CD4-positive, alpha-beta T cell treated with Interleukin-6 at 100 ng/mL for 8 hours (primary cell): ENCODE results near the gene CELF2.

Experiments
- DNase-seq: peaks from one replicate; pipeline ENCODE4 v3.0.0-alpha.2; 2020; ENCODE audit warnings: mixed read lengths, low spot score

The CELF2 gene

DNA sequence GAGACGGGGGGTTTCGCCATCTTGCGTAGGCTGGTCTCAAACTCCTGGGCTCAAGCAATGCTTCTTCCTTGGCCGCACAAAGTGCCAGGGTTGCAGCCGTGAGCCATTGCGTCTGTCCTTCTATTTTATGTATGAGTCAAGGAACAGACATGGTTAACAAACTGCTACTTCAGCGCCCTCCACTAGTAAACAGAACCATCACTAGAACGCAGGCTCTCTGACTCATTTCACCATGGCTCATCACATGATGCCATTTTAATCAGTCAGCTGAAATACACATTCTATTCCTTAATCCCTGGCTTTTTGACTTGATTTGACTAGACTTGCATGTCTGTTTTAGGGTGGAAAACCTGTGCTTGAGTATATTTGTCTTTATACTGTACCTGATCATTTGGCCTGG, 41.3 kb downstream of the CELF2 start:
- no peak for DNase-seq

DNA sequence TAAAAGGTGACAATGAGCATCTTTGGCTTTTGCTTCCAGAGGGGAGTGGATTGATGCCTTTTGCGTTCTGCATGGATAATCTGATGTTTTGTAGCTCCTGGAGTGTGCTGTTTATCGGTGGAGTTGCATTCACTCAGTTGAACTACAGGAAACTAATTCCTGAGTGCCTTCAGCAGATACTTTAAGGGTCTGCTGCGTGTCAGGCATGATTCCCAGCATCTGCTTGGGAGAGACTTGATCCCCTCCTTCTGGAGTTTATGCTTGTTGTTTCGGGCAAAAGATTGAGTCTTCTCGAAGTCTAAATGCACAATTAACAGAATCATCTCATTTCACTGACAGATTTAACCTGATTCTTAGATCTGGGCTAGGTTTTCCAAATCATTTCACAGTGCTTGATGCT, 46.2 kb downstream of the CELF2 start:
- DNase-seq, result no peak

DNA sequence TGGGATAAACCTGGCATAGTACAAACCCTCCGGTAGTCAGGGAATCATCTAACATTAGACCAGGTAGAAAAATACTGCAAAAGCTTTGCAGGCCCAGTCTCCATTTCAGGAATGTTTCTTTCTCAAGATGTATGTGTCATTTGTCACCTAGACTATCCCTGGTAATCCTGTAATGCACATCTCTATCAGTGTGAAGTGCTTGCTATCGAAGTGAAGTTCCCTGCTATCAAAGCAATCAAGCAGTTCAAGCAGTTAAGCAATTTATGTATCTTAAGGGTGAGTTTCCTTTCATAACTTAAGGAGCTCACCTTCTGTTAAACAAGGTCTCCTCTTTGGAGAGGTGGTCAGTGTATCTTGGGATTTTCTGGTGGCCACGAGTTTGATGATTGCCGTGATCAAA, 47.2 kb downstream of the CELF2 start:
- no peak for DNase-seq

DNA sequence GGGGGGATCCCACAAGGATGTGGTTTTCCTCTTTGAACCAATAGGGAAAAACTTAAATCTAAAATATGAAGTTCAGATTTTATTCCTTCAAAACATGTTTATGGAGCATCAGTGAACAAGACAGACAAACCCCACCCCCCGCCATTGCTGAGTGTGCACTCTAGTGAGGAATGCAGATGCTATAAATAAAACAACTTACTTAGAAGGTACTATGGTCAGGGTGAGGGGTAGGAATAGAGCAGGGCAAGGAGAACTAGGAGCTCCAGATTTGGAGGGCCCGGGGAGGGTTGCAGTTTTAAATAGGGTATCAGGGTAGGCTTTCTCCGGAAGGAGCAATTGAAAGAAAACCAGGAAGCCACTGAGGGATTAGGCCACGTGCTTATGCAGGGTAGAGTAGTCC, 47.9 kb downstream of the CELF2 start:
- DNase-seq, result no peak

DNA sequence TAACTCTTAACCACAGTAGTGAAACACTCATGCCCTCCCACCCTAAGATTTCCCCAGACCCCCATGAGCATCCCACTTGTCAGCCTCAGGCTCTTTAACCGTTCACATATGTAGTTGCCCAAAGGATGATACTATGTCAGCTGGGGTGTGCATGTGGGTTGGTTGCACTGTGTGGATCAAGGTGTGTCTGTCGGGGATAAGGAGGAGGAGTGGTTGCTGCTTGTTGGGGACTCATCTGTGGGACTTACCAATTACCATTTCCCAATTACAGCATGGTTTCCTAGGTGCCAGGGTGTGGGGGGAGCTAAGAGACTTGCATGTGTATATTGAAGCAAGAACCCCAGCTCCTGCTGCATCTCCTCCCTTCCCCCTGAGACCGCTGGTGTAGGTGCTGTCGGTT, 48.8 kb downstream of the CELF2 start:
- no peak for DNase-seq

DNA sequence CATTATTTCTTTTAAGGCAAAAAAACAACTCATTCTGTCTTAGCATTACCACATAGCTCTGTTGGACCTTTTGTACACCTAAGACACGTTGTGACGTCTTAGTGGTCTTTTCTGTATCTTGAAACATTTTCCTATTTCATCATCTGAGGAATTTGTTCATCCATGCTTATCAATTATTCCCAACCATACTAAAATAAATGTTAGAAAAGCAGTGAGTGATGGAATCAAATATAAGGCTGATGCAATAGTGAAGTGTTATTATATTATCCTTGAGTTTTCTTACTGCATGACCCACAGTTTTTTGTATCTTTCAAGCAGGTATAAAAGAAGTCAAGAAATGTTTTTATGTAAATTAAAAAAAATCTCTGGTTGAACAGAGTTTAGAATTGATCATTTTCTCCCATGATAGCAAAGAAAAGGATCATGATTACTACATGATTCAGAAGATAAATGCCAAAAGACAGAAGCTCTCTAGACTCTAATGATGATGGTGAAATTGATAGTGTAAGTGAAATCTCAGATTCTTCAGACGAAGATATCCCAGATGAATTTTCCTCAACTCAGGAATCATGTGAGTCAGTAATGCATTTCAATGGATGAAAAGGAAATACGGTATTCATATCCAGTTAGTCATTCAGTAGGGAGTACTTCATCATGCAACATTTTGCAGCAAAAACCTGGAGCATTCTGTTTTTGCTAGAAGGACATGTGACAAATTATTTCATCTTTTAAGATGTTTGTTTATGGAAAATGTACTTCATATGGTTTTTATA, 51.4 kb downstream of the CELF2 start:
- DNase-seq, result no peak

DNA sequence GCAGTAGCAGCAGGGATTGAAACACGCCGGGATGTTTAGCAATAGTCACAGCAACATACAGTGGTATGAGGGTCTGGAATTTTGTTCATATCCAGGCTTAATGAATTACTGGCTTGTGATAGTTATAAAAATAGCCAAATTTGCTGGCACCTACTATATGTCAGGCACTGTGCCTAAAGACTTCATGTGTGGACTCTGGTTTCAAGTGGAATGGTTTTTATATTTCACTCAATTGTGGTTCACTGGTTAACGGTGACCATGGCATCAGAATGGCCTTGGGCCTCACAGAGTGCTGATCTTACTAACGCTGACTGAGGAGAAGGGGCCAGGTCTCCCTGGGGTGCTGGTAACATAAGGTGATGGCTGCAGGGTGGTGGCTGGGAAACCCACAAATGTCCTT, 55.7 kb downstream of the CELF2 start:
- no peak for DNase-seq

DNA sequence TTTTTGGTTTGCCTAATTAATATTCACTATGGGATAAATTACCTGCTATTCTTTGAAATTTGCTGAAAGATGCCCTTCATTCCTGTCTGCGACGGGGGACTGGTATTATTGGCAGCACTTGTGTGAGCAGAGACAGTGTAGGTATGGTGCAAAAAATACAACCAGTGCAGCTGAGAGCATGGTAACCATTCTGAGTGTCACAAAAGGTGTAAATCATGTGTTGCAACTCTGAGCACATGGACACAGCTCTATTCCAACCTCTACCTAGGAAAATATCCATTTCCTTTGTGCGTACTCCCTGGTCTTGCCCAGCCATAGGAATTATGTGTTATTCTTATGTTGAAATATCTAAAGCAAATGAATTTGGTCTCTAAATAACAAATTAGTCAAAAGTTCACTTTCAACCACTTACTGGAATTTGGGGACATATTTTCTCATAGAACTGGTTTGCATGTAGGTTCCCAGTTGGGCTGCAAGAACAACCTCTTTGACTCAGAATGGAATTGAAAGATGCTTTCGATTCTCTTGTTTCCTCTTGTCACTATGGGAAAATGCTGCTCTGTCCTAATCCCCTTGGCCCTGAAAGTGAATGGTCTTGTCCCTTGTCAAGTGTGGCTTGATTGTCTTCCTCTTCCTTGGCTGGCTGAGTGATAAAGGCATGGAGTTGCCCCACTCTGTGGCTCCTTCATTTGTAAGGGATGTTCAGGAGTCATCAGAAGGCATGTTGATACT, 57.0 kb downstream of the CELF2 start:
- DNase-seq, result no peak

DNA sequence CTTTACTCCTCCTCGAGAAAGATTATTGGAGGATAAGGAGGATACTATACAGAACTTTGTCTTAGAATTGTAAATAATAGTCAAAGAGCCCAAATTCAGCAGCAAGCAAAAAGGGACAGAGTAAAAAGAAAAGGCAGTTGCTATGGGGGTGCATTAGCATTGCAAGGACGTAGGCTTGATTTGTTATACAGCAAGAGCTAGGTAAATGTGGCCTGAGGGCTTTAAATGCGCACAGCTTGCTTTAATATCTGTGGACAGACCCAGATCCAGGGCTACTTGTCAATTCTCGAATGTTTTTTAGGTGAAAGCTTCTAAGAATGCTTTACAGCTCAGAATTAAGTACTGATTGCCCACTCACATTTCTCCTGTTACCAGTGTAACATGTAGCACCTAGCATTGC, 58.5 kb downstream of the CELF2 start:
- no peak for DNase-seq

DNA sequence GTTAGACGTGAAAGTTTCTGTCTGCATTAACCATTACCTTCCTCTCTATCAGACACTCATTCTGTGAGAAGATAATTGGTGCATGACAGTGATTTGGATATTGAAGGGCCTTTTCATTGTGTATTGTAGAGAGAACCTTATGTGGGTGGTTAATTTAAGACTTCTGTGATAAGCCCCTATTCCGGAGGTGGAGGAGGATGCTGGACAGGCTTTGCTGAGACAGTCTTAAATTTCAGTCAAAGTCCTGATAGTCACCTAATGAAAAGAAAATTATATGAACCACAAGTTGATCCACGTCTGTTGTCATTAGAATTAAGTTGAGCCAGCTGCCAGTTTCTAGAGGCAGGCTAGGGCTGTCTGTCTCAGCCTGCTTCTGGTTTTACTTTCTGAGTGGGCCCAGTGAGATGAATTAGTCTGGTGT, 62.9 kb downstream of the CELF2 start:
- DNase-seq, result no peak

DNA sequence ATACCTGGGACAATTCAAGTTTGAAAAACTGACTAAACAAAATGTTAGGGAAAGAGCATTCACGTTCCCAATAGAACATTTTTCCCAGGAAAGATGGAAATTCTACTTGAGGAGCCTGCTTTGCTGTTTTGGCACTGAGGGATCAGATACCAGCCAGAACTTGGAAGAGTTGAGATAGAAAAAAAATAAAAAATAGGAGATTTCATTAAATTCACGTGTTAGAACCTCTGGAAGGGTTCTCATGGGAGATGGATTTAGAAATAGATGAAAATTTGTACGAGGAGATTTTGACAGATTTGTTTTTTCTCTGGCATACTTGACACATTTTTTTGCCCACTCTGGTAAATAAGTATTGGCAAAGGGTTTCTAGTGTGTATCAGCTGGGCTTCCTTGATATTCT, 63.7 kb downstream of the CELF2 start:
- no peak for DNase-seq

DNA sequence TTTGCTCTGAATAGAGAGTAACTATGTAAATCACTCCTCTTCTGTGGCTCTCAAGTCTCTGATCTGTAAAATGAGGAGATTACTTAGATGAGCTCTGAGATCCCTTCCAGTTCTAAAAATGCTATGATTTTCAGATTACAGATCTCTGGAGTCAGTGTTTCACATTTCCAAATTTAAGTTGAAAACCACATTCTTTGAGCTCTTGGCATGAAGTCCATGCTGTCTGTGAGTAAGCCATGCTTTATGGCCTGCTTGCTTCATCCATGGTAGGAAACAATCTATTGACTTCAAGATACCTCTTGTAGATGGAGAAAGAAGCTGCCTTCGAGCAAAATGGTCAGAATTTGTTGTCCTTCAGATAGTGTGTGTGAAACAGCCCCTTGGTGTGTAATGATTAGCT, 64.9 kb downstream of the CELF2 start:
- no peak for DNase-seq

DNA sequence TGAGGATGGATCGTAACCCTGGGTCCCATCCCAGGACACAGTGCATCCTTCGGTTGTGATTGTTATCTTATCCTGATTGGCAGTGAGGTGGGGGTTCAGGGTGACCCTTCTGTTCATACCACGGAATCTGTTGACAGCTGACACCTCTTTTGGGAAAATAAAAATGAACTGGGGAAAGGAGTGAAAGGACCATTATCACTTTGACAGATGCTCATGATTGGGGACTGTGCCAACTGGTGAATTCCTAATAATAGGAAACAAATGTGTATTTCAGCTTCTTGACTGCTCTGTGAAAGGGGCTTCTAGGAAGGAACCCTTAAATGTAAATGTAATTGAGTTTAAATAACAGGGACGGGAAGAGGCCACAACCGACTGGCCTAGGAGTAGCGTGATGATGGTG, 65.4 kb downstream of the CELF2 start:
- no peak for DNase-seq

DNA sequence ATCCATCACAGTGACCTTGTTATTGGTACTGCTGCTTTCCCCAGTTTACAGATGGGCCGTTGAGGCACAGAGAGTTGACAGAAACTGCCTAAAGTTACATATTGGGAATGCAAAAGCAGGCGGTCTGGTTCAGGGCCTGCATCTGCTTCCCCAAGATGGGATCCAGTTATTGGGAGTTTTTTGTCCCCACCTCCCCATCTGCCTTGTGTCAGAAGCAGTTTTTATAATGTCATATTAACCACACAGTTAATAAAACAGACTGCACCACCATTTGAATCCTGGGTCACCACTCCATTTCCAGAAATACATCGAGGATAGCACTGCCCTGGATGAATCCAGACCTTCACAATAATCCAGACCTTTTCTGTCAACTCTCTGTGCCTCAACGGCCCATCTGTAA, 67.9 kb downstream of the CELF2 start:
- no peak for DNase-seq

DNA sequence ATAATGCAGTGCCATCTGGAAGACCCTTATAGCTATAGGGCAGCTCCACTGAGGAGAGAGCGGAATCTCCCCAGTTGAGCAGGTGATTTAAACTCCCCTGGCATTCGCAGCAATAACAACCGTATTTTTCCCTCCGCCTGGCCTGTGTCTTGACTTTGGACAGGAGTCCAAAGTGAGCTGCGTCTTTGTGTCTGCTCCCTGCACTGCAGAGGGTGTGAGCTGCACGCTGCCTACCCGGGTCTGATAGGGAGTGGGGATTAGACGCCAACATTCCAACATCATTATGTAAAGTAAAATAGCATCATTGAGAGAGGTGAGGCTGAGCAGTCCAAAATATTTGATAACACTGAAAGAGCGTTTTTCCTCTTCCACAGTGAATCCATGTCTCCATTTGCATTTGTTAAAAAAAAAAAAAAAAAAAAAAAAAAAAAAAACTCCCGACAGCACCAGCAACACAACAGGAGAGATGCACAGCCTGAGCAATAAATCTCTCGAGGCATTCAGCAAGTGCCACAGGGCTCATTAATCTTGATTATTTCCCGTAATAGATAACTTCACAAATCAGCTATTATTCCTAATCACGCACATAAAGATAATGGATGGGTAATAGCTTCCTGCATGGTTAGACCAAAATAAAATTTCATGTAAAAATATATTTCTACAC, 68.6 kb downstream of the CELF2 start:
- DNase-seq, result no peak

DNA sequence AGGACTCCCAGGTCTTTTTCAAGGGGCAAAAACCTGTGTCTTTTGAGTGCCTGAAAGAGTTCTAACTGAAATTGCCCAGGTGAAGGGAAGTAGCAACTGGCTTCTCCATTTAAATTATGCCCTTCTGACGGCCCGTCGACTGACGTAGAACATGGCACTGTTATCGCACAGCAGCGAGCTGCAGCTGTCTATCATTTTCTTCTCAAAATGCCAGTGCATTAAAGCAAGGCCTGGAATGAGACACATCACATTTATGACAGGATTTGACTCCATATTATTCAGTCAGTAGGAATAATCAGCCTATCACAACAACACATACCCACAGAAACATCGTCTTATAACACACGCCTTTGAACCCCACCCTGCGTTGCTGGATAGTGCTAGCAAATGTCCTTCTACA, 69.7 kb downstream of the CELF2 start:
- no peak for DNase-seq

DNA sequence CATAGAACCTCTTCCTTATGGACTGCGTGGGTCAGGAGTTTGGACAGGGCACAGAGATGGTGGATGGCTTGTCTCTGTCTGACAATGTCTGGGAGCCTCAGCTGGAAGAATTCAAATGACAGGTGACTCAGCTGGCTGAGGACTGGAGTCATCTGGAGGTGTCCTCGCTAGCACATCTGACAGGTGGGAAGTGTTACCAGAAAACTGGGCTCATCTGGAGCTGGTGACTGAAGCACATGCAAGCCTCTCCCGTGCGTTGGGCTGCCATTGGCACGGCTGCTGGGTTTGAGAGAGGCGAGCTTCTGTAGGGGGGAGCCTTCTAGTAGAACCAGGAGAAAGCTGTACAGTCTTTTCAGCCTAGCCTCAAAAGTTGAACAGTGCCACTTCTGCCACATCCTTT, 71.0 kb downstream of the CELF2 start:
- DNase-seq, result no peak

DNA sequence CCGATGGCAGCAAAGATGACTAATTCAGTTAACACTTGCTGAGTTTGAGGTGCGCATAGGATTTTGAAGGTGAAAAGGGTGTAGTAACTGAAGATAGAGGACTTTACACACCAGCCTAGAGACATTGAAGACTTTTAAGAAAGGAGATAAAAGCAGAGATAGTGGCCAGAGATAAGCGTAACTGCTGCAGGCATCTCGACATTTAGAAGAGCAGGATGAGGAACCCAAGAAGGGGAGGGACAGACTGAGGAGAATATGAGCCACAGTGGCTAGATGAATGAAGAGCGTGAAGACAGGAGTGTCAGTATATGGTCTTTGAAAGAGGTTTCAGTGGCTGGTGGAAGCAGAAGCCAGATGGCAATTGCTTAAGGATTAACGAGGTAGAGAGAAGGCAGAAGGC, 71.6 kb downstream of the CELF2 start:
- no peak for DNase-seq

DNA sequence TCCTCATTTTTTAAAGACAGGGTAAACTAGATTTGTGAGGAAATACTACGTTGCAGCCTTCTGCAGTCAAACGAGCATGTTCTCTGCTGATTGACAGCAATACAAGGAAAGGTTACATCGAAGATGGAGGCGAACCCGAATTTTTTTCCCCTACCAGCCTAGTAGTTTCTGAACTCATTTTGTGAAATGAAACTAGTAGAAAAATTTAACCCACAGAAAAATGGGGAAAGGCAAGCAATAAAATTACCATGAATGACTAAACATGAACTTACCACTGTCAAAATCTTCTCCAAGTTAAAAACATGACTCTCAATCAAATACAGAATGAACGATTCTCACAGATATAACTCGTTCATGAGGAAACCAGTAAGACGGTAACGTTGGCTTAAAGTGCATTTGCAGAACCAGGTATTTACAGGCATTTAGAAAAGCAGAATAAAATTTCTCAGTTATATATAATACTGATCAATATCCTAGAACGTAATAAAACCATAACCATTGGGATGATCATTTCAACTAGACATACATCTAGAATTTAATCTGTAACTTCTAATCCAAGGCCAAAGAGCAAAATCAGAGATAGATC, 73.9 kb downstream of the CELF2 start:
- DNase-seq, result no peak

DNA sequence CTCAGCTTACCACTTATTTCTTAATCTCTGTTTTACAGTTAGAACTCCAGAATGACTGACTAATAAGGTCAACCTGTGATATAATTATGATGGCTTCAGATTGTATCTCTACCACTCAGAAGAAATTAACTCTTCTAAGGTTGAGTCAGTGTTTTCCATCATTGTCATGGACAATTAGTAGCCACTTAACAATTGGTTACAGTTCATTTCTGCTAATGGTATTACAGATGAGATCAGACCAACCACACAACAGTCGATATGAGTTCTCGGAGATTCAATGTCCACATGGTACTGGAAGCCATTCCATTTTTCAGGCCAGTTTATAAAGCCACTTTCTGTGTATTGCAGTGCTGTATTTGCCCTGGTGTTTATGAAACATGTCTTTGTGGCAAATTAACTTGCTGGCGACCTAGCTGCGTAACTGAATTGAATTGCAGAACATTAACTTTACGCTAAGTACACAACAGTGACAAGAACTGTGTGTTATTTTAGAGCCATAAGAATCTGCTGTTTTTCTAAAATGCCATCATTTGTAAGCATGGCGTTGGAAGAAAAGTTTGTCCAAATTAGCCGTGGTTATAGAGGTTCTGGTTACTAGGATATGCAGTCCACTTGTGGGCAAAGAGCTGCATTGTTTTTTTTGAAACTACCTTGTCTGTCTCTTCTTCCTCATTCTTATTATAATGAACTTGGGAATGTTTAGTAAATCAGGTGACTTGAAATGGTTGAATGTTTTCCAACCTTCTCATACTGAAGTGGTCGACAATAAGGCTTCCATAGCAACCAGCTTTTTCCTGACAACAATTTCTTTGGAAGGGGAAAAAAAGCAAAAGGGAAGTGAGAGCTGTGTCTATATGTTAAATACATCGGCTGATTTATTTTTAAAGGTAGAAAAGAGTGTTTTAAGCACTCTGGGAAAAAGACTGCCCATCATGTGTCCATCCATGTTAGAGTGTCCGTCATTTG, 76.4 kb downstream of the CELF2 start:
- no peak for DNase-seq

DNA sequence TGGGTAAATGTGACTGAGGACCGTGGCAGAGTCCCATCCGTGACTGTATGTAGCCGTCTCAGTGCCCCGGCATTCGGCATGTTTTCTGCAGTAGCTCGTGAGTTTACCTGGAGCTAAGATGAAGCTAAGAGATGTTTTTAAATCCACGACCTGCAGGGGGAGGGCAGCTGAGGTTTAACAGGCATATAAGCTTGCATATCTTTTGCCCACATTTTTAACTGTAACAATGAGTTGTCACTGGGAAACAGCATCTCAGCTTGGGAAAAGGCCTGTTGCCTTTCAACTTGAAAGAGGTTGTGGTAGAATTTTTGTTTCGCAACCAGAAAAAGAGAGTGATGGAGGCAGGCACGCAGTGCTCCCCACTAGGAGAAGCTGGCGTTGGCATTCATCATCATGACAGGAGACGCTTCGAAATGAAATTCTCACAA, 77.7 kb downstream of the CELF2 start:
- DNase-seq, result no peak

DNA sequence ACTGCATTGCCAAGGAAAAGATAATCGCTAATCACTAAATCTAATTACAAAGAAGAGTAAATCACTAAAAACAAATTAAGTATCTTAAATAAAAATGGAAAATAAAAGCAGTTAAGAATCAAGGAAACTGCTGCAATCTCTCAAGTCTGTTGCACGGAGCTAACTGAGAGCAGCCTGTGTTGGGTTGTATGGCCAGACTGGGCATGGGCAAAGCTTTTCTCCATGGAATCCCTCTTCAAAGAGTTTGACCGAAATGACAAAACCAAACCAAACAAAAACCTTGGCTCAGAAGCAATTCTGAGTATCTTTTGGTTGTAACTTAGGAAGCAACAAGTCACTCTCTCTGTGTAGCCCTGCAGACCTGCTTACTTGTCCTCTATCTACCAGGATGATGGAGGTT, 78.8 kb downstream of the CELF2 start:
- DNase-seq, result no peak
